Aorta (tissue), 5 donors: ENCODE results near the gene ALDH2. TPM values are rescaled to one million over a fixed set of nuclear protein-coding genes. Genes with fewer than 3 reads are reported as not detected.
"Not testable (repeated sequence)": the region's sequence is repeated elsewhere in the genome, so short reads cannot be mapped to it uniquely, and the experiment has no call there.

Source experiments
- ATAC-seq: fragments of 200-7000 bp; cut with Tn5 transposase; one replicate; pipeline ENCODE4 v1.9.1; 2022; ENCODE audit warnings: moderate library complexity; ENCODE audit not compliant: low FRiP score
- DNase-seq, 2 donors: peaks; one replicate each; pipeline ENCODE4 v3.0.0-alpha.2; 2020
- H3K27ac ChIP-seq, 2 donors: one replicate each; pipeline ENCODE4 v1.5.1; 2013; ENCODE audit warnings: low read length in 2 of 2, mild to moderate bottlenecking in 2 of 2, moderate library complexity in 2 of 2, control low read depth in 1 of 2, inconsistent platforms in 1 of 2, low read depth in 1 of 2
- H3K27me3 ChIP-seq, 2 donors: one replicate each; pipeline ENCODE4 v1.6.1; 2013; ENCODE audit warnings: control low read depth in 1 of 2, low read length in 1 of 2, mild to moderate bottlenecking in 1 of 2, moderate library complexity in 1 of 2; ENCODE audit not compliant: insufficient read depth in 2 of 2, control insufficient read depth in 1 of 2
- H3K36me3 ChIP-seq, 2 donors: one replicate each; pipeline ENCODE4 v1.6.1; 2013; ENCODE audit warnings: control low read depth in 1 of 2, low read length in 1 of 2, mild to moderate bottlenecking in 1 of 2; ENCODE audit not compliant: insufficient read depth in 2 of 2, control insufficient read depth in 1 of 2
- H3K4me1 ChIP-seq, 2 donors: one replicate each; pipeline ENCODE4 v1.6.1; 2013; ENCODE audit warnings: low read length in 2 of 2, control low read depth in 1 of 2, mild to moderate bottlenecking in 1 of 2, moderate library complexity in 1 of 2; ENCODE audit not compliant: insufficient read depth in 2 of 2, control insufficient read depth in 1 of 2
- H3K4me3 ChIP-seq, 2 donors: one replicate each; pipeline ENCODE4 v1.5.1; 2013; ENCODE audit warnings: low read length in 2 of 2, control low read depth in 1 of 2, mild to moderate bottlenecking in 1 of 2
- H3K9me3 ChIP-seq: one replicate; pipeline ENCODE4 v1.6.1; 2013; ENCODE audit warnings: mild to moderate bottlenecking, low read length; ENCODE audit not compliant: control insufficient read depth
- WGBS, 2 donors: extraction: QIAGEN DNeasy Blood & Tissue Kit; methylation state at CpG; one replicate each; pipeline ENCODE4 v1.1.7; 2013; 5-methylcytosine and 5-hydroxymethylcytosine counted together
- intact Hi-C, 2 donors: fragments of 100-400 bp; cut with DNase I; formaldehyde crosslinking; loops; one replicate each; pipeline versions ENCODE4 v1.14.2 to v1.15.0; 2022
- long read RNA-seq, 2 donors: library from polyadenylated mRNA; unstranded; transcript quantifications; one replicate each; pipeline ENCODE4 v2.0.0, GENCODE V29; 2020 to 2021
- polyA plus RNA-seq, 2 donors: library from polyadenylated mRNA; stranded (reverse); fragments of 200-250 nt; gene quantifications; one replicate each; pipeline ENCODE4 v1.2.3, GENCODE V29; 2013
- total RNA-seq, 2 donors: library from RNA; stranded (reverse); fragmentation: NEBNext Ultra II Directional; extraction: Animal tissue kit (Norgen Biotek cat#: 25700); gene quantifications; one replicate each; pipeline ENCODE4 v1.2.1, GENCODE V29; 2021
- donor health status: healthy with polysubstance abuse.
- donor health status: Bipolar disorder and iron deficiency.
- donor health status: DM: no; HTN: no; CAD: no.
- donor health status: DM: no; HTN: no; CAD: no.
- donor health status: DM: yes; HTN: yes; CAD: no.

The ALDH2 gene
- total RNA-seq, result 100 to 1,000 TPM; 114 to 134 TPM
- polyA plus RNA-seq, result 100 to 1,000 TPM in 1 of 2 donors, 10 to 100 TPM in 1; 91.2 to 135 TPM
- long read RNA-seq, donor 1, full-length matches to known transcripts, result 1,453 of 1,569 reads
- long read RNA-seq, donor 1, partial matches to known transcripts, result 54 of 1,569 reads
- long read RNA-seq, donor 1, other reads (novel, unspliced or antisense), result 62 of 1,569 reads
- long read RNA-seq, donor 2, full-length matches to known transcripts, result 133 of 171 reads
- long read RNA-seq, donor 2, partial matches to known transcripts, result 28 of 171 reads
- long read RNA-seq, donor 2, other reads (novel, unspliced or antisense), result 10 of 171 reads

DNA sequence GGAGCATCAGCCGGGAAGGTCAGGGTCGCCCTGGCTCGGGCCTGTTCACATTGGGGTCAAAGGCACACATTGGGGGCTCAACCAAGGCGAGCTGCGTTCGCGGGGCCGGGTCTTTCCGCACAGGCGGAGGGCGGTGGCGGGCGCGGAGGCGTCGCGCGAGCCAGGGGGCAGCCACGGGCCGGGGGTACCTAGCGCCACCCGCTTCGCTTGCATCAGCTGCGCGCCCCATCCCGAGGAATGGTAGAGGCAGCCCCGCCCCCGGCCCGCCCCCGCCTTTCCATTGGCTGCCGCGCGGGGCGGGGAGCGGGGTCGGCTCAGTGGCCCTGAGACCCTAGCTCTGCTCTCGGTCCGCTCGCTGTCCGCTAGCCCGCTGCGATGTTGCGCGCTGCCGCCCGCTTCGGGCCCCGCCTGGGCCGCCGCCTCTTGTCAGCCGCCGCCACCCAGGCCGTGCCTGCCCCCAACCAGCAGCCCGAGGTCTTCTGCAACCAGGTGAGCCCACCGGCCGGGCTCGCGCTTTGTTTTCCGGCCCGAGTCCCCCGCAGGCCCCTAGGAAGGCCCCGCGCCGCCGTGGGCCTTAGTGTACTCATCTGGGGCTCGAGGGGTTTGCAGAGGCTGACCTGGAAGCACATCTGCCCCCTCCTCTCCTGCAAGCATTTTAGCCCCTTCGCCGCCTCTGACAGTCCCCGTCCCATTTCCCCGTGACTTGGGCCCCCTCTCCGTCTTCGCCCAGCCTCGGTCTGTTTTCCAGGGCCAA is at the start of gene ALDH2:
Gene ALDH2 (plus strand): TSS at position 326 of the 754 bp plus-strand sequence. CDS start 50 bp downstream, at position 376.
- Histone ChIP-seq H3K27me3 (no peaks in the 10 kb centered on the region), H3K36me3 (no peaks in the 10 kb centered on the region), H3K4me3 (peak within 1 kb of the TSS; percentile 56 to 88), H3K27ac (peak within 1 kb of the TSS; percentile 34 to 53), H3K4me1 (no peaks in the 10 kb centered on the region), H3K9me3 (no peaks in the 10 kb centered on the region)
- WGBS, 2 donors, result 1% methylated on average over 51 to 73 of the region's 73 CpGs
- peak; percentile 97 for ATAC-seq
- DNase-seq, result peak; percentile 83 to 89
- intact Hi-C loops, result loop anchor here in 1 of 2 donors (5.0 kb wide), 1 partner anchor 76 kb away; the partner anchor contains the start of gene MAPKAPK5

DNA sequence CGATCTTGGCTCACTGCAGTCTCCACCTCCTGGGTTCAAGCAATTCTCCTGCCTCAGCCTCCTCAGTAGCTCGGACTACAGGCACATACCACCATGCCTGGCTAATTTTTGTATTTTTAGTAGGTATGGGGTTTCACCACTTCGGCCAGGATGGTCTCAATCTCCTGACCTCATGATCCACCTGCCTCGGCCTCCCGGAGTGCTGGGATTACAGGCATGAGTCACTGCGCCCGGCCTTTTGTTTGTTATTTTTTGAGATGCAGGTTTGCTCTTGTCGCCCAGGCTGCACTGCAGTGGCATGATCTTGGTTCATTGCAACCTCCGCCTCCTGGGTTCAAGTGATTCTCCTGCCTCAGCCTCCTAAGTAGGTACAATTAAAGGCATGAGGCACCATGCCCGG is 47.4 kb upstream of the ALDH2 start:
- intact Hi-C loops, ATAC-seq, DNase-seq, H3K4me3 ChIP-seq, H3K4me1 ChIP-seq, H3K27ac ChIP-seq, H3K36me3 ChIP-seq, H3K9me3 ChIP-seq, H3K27me3 ChIP-seq: not testable (repeated sequence)
- 94 to 96% methylated on average over 10 of the region's 10 CpGs for WGBS, 2 donors

DNA sequence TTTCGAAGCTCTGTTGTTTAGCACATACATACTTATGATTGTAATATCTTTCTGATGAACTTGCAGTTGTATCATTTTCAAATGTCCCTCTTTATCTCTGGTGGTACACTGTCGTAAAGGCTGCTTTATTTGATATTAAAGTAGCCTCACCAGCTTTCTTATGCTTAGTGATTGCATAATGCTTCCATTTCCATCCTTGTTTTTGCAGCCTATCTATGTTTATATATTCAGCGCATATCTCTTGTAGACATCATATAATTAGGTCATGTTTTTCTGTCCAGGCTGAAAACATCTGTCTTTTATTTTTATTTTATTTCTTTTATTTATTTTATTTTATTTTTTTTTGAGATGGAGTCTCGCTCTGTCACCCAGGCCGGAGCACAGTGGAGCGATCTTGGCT is 46.3 kb upstream of the ALDH2 start:
- H3K27me3 ChIP-seq, result no peaks in the 10 kb centered on the region
- H3K4me3 ChIP-seq, result no peak overlapping the region
- H3K4me1 ChIP-seq, result no peaks in the 10 kb centered on the region
- H3K9me3 ChIP-seq, result no peaks in the 10 kb centered on the region
- H3K36me3 ChIP-seq, result peaks cover 0 to 4% of the 10 kb centered on the region in 2 donors
- DNase-seq (no peak), ATAC-seq (no peak)
- H3K27ac ChIP-seq, result no peak overlapping the region
- 81 to 85% methylated on average over 6 of the region's 6 CpGs for WGBS, 2 donors
- intact Hi-C loops, result no loop called here

DNA sequence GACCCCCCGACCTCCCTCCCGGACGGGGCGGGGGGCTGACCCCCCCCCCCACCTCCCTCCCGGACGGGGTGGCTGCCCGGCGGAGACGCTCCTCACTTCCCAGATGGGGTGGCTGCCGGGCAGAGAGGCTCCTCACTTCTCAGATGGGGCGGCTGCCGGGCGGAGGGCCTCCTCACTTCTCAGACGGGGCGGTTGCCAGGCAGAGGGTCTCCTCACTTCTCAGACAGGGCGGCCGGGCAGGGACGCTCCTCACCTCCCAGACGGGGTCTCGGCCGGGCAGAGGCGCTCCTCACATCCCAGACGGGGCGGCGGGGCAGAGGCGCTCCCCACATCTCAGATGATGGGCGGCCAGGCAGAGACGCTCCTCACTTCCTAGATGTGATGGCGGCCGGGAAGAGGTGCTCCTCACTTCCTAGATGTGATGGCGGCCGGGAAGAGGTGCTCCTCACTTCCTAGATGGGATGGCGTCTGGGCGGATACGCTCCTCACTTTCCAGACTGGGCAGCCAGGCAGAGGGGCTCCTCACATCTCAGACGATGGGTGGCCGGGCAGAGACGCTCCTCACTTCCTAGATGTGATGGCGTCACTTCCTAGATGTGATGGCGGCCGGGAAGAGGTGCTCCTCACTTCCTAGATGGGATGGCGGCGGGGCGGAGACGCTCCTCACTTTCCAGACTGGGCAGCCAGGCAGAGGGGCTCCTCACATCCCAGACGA is 42.9 kb upstream of the ALDH2 start:
- H3K4me1 ChIP-seq, ATAC-seq, H3K27ac ChIP-seq, intact Hi-C loops, H3K36me3 ChIP-seq, H3K4me3 ChIP-seq, H3K27me3 ChIP-seq, DNase-seq, H3K9me3 ChIP-seq: not testable (repeated sequence)
- 97 to 98% methylated on average over 25 to 46 of the region's 46 CpGs for WGBS, 2 donors

DNA sequence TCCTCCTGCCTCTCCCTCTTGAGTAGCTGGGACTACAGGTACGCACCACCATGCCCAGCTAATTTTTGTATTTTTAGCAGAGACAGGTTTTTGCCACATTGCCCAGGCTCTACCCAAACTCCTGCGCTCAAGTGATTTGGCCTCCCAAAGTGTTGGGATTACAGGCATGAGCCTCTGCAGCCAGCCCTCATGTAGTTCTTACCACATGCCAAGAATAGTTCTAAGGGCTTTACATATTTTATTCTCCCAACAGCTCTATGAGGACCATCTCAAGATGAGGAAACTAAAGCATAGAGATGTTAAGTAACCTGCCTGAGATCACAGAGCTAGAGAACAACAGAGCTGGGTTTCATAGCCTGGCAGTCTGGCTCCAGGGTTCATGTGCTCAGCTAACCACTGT is 37.9 kb upstream of the ALDH2 start:
- no peak for DNase-seq
- Histone ChIP-seq H3K4me1 (no peaks in the 10 kb centered on the region), H3K27me3 (no peaks in the 10 kb centered on the region), H3K9me3 (no peaks in the 10 kb centered on the region), H3K27ac (no peak overlapping the region), H3K36me3 (peaks cover 0 to 4% of the 10 kb centered on the region in 2 donors), H3K4me3 (no peak overlapping the region)
- intact Hi-C loops, result no loop called here
- no peak for ATAC-seq
- WGBS, 2 donors, result 97 to 100% methylated on average over 2 of the region's 2 CpGs

DNA sequence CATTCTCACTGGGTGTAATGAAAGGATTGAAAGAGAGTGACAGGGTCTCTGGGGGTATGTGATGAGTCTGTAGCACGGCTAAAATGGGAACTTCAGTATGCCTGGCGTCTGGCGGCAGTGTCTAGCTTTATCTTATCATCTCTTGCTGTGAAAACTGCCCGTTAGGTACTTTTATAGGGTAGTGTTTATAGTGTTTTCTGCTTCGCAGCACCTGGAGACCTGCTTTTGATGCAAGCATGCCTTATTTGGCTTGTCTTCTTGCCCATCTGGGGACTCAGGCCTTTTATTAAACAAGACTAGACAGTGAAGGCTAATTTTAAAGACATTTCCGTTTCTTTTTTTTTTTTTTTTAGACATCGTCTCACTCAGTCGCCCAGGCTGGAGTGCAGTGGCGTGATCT is 36.3 kb upstream of the ALDH2 start:
- intact Hi-C loops, result no loop called here
- ATAC-seq, result no peak
- WGBS, 2 donors, result 91% methylated on average over 9 of the region's 9 CpGs

DNA sequence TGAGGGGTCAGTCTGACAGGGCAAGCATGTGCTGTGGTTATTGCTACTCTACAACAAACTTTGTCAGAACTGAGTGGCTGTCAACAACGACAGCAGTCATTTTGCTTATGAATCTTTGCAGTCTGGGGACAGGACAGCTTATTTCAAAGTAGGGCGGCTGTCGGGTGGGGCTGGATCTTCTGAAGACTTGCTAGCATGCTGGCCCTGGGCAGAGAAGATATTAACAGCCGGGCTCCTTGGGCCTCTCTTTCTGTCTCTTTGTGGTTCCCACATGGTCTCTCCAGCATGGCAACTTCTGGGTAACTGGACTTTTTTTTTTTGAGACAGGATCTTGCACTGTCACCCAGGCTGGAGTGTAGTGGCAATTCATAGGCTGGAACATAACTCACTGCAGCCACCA is 33.9 kb upstream of the ALDH2 start:
- WGBS, 2 donors, result 88 to 91% methylated on average over 4 of the region's 4 CpGs
- peaks cover 0 to 4% of the 10 kb centered on the region in 2 donors for H3K36me3 ChIP-seq

More for the DNA sequence above, 36.3 kb upstream of the ALDH2 start:
- DNase-seq, result no peak
- no peaks in the 10 kb centered on the region for H3K4me1 ChIP-seq
- peaks cover 0 to 4% of the 10 kb centered on the region in 2 donors for H3K36me3 ChIP-seq
- H3K27me3 ChIP-seq, result no peaks in the 10 kb centered on the region
- H3K27ac ChIP-seq, result no peak overlapping the region
- no peaks in the 10 kb centered on the region for H3K9me3 ChIP-seq
- H3K4me3 ChIP-seq, result no peak overlapping the region

DNA sequence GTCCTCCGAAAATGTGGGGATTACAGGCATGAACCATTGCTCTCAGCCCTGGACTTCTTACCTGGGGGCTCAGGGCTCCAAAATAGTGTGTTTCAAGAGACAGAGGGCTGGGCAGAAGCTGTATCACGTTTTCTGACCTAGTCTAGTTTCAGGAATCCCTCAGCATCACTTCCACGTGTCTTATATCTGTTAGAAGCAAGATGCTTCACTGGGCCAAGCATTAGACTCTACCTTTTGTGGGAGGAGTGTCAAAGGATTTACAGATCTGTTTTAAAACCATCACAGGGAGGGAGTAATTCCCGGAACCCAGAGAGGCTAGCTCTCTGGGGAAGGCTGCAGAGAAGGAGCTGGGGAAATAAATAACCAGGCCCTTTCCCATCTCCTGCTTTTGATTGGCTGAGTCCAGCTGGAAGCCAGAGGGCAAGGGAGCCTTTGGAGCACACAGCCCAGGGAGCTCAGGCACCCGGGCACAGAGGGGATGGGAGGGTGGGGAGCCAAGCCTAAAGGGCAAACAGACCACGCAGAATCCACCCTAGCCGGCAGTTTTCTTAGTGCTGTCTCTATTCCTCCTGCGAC is 33.3 kb upstream of the ALDH2 start:
- intact Hi-C loops, result no loop called here
- Histone ChIP-seq H3K4me3 (no peak overlapping the region), H3K4me1 (no peaks in the 10 kb centered on the region), H3K9me3 (no peaks in the 10 kb centered on the region), H3K27ac (no peak overlapping the region), H3K36me3 (peaks cover 0 to 2% of the 10 kb centered on the region in 2 donors), H3K27me3 (no peaks in the 10 kb centered on the region)
- 85 to 88% methylated on average over 8 of the region's 8 CpGs for WGBS, 2 donors
- ATAC-seq, result no peak
- DNase-seq, result no peak

More for the DNA sequence above, 33.9 kb upstream of the ALDH2 start:
- no peak for ATAC-seq
- Histone ChIP-seq H3K27me3 (no peaks in the 10 kb centered on the region), H3K9me3 (no peaks in the 10 kb centered on the region), H3K4me1 (no peaks in the 10 kb centered on the region), H3K4me3 (no peak overlapping the region), H3K27ac (no peak overlapping the region)
- intact Hi-C loops, result no loop called here
- no peak for DNase-seq
